SK-N-SH (cell line): Measurements from ENCODE around the gene MOCOS. TPM values are rescaled to one million over a fixed set of nuclear protein-coding genes. Genes with fewer than 3 reads are reported as not detected.

ENCODE experiments used
- CTCF ChIA-PET: fragments of 300-600, 350-600 bp; formaldehyde crosslinking; extraction: SDS; loops from one replicate; lab custom pipeline; 2021; lab: Yijun Ruan, JAX
- POLR2A ChIA-PET: fragments of 350-600 bp; sonication (Branson Sonifier 250); formaldehyde crosslinking; extraction: SDS; loops from one replicate; lab custom pipeline; 2020; ENCODE audit warnings: antibody characterized with exemption, inconsistent platforms; lab: Yijun Ruan, JAX
- DNase-seq: peaks from one replicate; pipeline ENCODE4 v3.0.0; 2012
- H2AFZ ChIP-seq: fragments of 200-600 bp; sonication (generic); 2 replicates; pipeline ENCODE4 v1.8.1; 2016; ENCODE audit warnings: antibody characterized with exemption, mild to moderate bottlenecking, low read depth
- H3F3A ChIP-seq: fragments of 200-600 bp; sonication (generic); replicated peaks from 2 replicates; pipeline ENCODE3; 2016; ENCODE audit warnings: antibody characterized with exemption, mild to moderate bottlenecking; ENCODE audit not compliant: insufficient read depth
- H3K27ac ChIP-seq, 2 experiments: fragments of 200-500 bp in 1 of 2; fragments of 200-600 bp in 1 of 2; sonication (Bioruptor generic) in 1 of 2; sonication (generic), shearing (Covaris generic) in 1 of 2; 2 replicates each; pipeline versions ENCODE4 v1.5.1 to v1.6.1; 2014 to 2016; ENCODE audit warnings: low read depth in 2 of 2, inconsistent platforms in 1 of 2, low read length in 1 of 2, mild to moderate bottlenecking in 1 of 2, mixed read lengths in 1 of 2
- H3K27me3 ChIP-seq: fragments of 200-600 bp; sonication (generic), shearing (Covaris generic); 2 replicates; pipeline ENCODE4 v1.6.1; 2016; ENCODE audit warnings: mixed run types; ENCODE audit not compliant: insufficient read depth
- H3K36me3 ChIP-seq, 2 experiments: fragments of 200-500 bp in 1 of 2; fragments of 200-600 bp in 1 of 2; sonication (Bioruptor generic) in 1 of 2; sonication (generic) in 1 of 2; replicated peaks in 1 of 2; 2 replicates each; pipeline versions ENCODE3 to v1.5.1; 2014 to 2016; ENCODE audit warnings: low read length in 1 of 2, mild to moderate bottlenecking in 1 of 2; ENCODE audit not compliant: insufficient read depth in 2 of 2, control insufficient read depth in 1 of 2
- H3K4me1 ChIP-seq, 2 experiments: fragments of 200-500 bp in 1 of 2; fragments of 200-600 bp in 1 of 2; sonication (Bioruptor generic) in 1 of 2; sonication (generic), shearing (Covaris generic) in 1 of 2; 2 replicates each; pipeline versions ENCODE4 v1.5.1 to v1.6.1; 2014 to 2016; ENCODE audit warnings: low read depth in 1 of 2, low read length in 1 of 2, mixed run types in 1 of 2; ENCODE audit not compliant: insufficient read depth in 2 of 2, control insufficient read depth in 1 of 2
- H3K4me2 ChIP-seq: fragments of 200-600 bp; sonication (generic), shearing (Covaris generic); 2 replicates; pipeline ENCODE4 v1.6.1; 2017; ENCODE audit warnings: mixed run types
- H3K4me3 ChIP-seq, 2 experiments: fragments of 200-500 bp in 1 of 2; fragments of 200-600 bp in 1 of 2; sonication (Bioruptor generic) in 1 of 2; sonication (generic), shearing (Covaris generic) in 1 of 2; 2 replicates each; pipeline versions ENCODE4 v1.5.1 to v1.8.1; 2014 to 2016; ENCODE audit warnings: low read depth in 2 of 2, inconsistent platforms in 1 of 2, low read length in 1 of 2, mild to moderate bottlenecking in 1 of 2, mixed read lengths in 1 of 2, moderate library complexity in 1 of 2
- H3K79me2 ChIP-seq: fragments of 200-600 bp; sonication (generic); 2 replicates; pipeline ENCODE4 v1.8.1; 2017; ENCODE audit warnings: mild to moderate bottlenecking; ENCODE audit not compliant: insufficient read depth
- H3K9ac ChIP-seq: fragments of 200-600 bp; sonication (generic); 2 replicates; pipeline ENCODE4 v1.6.1; 2017; ENCODE audit warnings: mixed run types
- H3K9me2 ChIP-seq: fragments of 200-600 bp; sonication (generic); 2 replicates; pipeline ENCODE4 v1.6.1; 2017; ENCODE audit warnings: mixed run types
- H3K9me3 ChIP-seq: fragments of 200-600 bp; sonication (generic); 2 replicates; pipeline ENCODE4 v1.6.1; 2017; ENCODE audit warnings: mixed run types, mild to moderate bottlenecking, moderate library complexity
- H4K20me1 ChIP-seq: fragments of 200-600 bp; sonication (generic); 2 replicates; pipeline ENCODE4 v1.6.1; 2017; ENCODE audit warnings: mild to moderate bottlenecking, mixed run types; ENCODE audit not compliant: insufficient read depth
- CHD2 ChIP-seq: fragments of 150-350 bp; IDR thresholded peaks from 2 replicates; pipeline ENCODE4 v1.6.1; 2018; ENCODE audit warnings: low read length; ENCODE audit not compliant: partially characterized antibody
- ELF1 ChIP-seq: IDR thresholded peaks from 2 replicates; pipeline ENCODE4 v1.4.0; 2012
- EP300 ChIP-seq, 2 experiments: IDR thresholded peaks; 2 replicates each; pipeline versions ENCODE4 v1.4.0 to v1.6.1; 2012; ENCODE audit warnings: borderline replicate concordance in 1 of 2, low read depth in 1 of 2, low read length in 1 of 2
- FOSL2 ChIP-seq: IDR thresholded peaks from 2 replicates; pipeline ENCODE4 v1.4.0; 2012; ENCODE audit warnings: low read depth, mild to moderate bottlenecking, moderate library complexity, borderline replicate concordance
- FOXJ3 ChIP-seq: sonication (generic); formaldehyde crosslinking; IDR thresholded peaks from 2 replicates; pipeline ENCODE4 v1.5.1; 2020; ENCODE audit warnings: mild to moderate bottlenecking, missing genetic modification reagents
- GATA2 ChIP-seq: sonication (generic); formaldehyde crosslinking; IDR thresholded peaks from 2 replicates; pipeline ENCODE4 v1.5.0; 2020; ENCODE audit warnings: mild to moderate bottlenecking, missing genetic modification reagents
- JUND ChIP-seq: IDR thresholded peaks from 2 replicates; pipeline ENCODE4 v1.4.0; 2012
- MEF2A ChIP-seq: IDR thresholded peaks from 2 replicates; pipeline ENCODE4 v1.4.0; 2012; ENCODE audit warnings: low read depth, borderline replicate concordance
- MXI1 ChIP-seq: IDR thresholded peaks from 2 replicates; pipeline ENCODE4 v1.6.1; 2012; ENCODE audit warnings: mild to moderate bottlenecking, low read depth, low read length, improper control_type of control experiment
- NFIC ChIP-seq: IDR thresholded peaks from 2 replicates; pipeline ENCODE4 v1.4.0; 2012; ENCODE audit warnings: borderline replicate concordance
- PBX3 ChIP-seq: IDR thresholded peaks from 2 replicates; pipeline ENCODE4; 2012
- POLR2AphosphoS5 ChIP-seq: IDR thresholded peaks from 2 replicates; pipeline ENCODE4 v1.6.1; 2012; ENCODE audit warnings: low read depth, low read length
- RCOR1 ChIP-seq: fragments of 150-350 bp; IDR thresholded peaks from 2 replicates; pipeline ENCODE4 v1.6.1; 2017; ENCODE audit warnings: antibody characterized with exemption, low read length
- WGBS: methylation state at CpG from one replicate; pipeline ENCODE4 v1.1.6; 2017; ENCODE audit warnings: low lambda C conversion rate; 5-methylcytosine and 5-hydroxymethylcytosine counted together
- polyA plus RNA-seq, 3 experiments: library from polyadenylated mRNA; depleted of rRNA; stranded (reverse); fragments of >200 nt; gene quantifications; 2 replicates each; pipeline ENCODE4 v1.2.3, GENCODE V29; 2012
- TF ChIP-seq, protein P1 (sequence below): IDR thresholded peaks from 2 replicates; pipeline ENCODE4 v1.6.1; 2012; ENCODE audit warnings: mild to moderate bottlenecking, low read depth, low read length, moderate library complexity
- TF ChIP-seq, protein P2 (sequence below): fragments of 150-350 bp; IDR thresholded peaks from 2 replicates; pipeline ENCODE4 v1.6.1; 2017; ENCODE audit warnings: antibody characterized with exemption, low read length, low read depth, borderline replicate concordance
- TF ChIP-seq, protein P3 (sequence below): fragments of 150-350 bp; IDR thresholded peaks from 2 replicates; pipeline ENCODE4 v1.6.1; 2016; ENCODE audit warnings: mild to moderate bottlenecking, low read depth, low read length

The MOCOS gene
- polyA plus RNA-seq, 1 of the 3 experiments (the other 2 are of a cell fraction), result 1.2 TPM

DNA sequence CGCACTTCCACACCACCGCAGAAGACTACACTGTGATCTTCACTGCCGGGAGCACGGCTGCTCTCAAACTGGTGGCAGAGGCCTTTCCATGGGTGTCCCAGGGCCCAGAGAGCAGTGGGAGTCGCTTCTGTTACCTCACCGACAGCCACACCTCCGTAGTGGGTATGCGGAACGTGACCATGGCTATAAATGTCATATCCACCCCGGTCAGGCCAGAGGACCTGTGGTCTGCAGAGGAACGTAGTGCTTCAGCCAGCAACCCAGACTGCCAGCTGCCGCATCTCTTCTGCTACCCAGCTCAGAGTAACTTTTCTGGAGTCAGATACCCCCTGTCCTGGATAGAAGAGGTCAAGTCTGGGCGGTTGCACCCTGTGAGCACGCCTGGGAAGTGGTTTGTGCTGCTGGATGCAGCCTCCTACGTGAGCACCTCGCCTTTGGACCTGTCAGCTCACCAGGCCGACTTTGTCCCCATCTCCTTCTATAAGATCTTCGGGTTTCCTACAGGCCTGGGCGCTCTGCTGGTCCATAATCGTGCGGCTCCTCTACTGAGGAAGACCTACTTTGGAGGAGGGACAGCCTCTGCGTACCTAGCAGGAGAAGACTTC, 12.5 kb downstream of the MOCOS start:
- TF ChIP-seq, protein P1, sequence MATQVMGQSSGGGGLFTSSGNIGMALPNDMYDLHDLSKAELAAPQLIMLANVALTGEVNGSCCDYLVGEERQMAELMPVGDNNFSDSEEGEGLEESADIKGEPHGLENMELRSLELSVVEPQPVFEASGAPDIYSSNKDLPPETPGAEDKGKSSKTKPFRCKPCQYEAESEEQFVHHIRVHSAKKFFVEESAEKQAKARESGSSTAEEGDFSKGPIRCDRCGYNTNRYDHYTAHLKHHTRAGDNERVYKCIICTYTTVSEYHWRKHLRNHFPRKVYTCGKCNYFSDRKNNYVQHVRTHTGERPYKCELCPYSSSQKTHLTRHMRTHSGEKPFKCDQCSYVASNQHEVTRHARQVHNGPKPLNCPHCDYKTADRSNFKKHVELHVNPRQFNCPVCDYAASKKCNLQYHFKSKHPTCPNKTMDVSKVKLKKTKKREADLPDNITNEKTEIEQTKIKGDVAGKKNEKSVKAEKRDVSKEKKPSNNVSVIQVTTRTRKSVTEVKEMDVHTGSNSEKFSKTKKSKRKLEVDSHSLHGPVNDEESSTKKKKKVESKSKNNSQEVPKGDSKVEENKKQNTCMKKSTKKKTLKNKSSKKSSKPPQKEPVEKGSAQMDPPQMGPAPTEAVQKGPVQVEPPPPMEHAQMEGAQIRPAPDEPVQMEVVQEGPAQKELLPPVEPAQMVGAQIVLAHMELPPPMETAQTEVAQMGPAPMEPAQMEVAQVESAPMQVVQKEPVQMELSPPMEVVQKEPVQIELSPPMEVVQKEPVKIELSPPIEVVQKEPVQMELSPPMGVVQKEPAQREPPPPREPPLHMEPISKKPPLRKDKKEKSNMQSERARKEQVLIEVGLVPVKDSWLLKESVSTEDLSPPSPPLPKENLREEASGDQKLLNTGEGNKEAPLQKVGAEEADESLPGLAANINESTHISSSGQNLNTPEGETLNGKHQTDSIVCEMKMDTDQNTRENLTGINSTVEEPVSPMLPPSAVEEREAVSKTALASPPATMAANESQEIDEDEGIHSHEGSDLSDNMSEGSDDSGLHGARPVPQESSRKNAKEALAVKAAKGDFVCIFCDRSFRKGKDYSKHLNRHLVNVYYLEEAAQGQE, result no peak
- no peak for TF ChIP-seq POLR2AphosphoS5
- no peak for TF ChIP-seq JUND
- no peak for TF ChIP-seq MEF2A
- TF ChIP-seq RCOR1, result no peak
- TF ChIP-seq, protein P2, sequence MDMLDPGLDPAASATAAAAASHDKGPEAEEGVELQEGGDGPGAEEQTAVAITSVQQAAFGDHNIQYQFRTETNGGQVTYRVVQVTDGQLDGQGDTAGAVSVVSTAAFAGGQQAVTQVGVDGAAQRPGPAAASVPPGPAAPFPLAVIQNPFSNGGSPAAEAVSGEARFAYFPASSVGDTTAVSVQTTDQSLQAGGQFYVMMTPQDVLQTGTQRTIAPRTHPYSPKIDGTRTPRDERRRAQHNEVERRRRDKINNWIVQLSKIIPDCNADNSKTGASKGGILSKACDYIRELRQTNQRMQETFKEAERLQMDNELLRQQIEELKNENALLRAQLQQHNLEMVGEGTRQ, result no peak
- TF ChIP-seq MXI1, result no peak
- no peak for TF ChIP-seq EP300 (IDR thresholded peaks at IDR 0.05; ENCODE audit: borderline replicate concordance in 1 of 2, low read depth in 1 of 2, low read length in 1 of 2)
- TF ChIP-seq PBX3, result no peak
- TF ChIP-seq GATA2, result no peak
- no peak for TF ChIP-seq ELF1
- TF ChIP-seq, protein P3, sequence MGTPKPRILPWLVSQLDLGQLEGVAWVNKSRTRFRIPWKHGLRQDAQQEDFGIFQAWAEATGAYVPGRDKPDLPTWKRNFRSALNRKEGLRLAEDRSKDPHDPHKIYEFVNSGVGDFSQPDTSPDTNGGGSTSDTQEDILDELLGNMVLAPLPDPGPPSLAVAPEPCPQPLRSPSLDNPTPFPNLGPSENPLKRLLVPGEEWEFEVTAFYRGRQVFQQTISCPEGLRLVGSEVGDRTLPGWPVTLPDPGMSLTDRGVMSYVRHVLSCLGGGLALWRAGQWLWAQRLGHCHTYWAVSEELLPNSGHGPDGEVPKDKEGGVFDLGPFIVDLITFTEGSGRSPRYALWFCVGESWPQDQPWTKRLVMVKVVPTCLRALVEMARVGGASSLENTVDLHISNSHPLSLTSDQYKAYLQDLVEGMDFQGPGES, result no peak
- TF ChIP-seq FOXJ3 (CRISPR knock-in tag), result no peak
- no peak for TF ChIP-seq CHD2
- no peak for TF ChIP-seq FOSL2
- TF ChIP-seq NFIC, result no peak
- no peak for DNase-seq
- Histone ChIP-seq H3F3A (no peaks in the 10 kb centered on the region), H3K4me3 (no peak overlapping the region), H3K36me3 (no peaks in the 10 kb centered on the region), H3K4me1 (no peaks in the 10 kb centered on the region; a peak in 1 of 4 replicates), H3K9me3 (no peaks in the 10 kb centered on the region), H3K27ac (no peak overlapping the region), H3K4me2 (no peak overlapping the region), H2AFZ (no peak overlapping the region), H3K79me2 (no peaks in the 10 kb centered on the region), H3K9me2 (no peaks in the 10 kb centered on the region), H3K9ac (no peak overlapping the region), H4K20me1 (no peaks in the 10 kb centered on the region), H3K27me3 (no peaks in the 10 kb centered on the region)
- ChIA-PET POLR2A (no interaction called here), CTCF (interaction anchor here (1.4 kb wide), 1 partner anchor 84 kb away, joined by 4 read pairs; no protein-coding TSS in a partner anchor)
- WGBS, result 87% methylated on average over 19 of the region's 22 CpGs
